HG03139 (cell line): ENCODE data around the gene ANGEL2.
"Not testable (repeated sequence)": the region's sequence is repeated elsewhere in the genome, so short reads cannot be mapped to it uniquely, and the experiment has no call there.

Experiments used
- ATAC-seq: cut with Tn5 transposase; IDR thresholded peaks from one replicate; pipeline ENCODE4 v1.9.1; 2021; ENCODE audit not compliant: unreplicated experiment

Gene ANGEL2

GRCh38 chr1:213020016-213020415 is 4.3 kb upstream of the ANGEL2 start:
- ATAC-seq, result no peak

- no peak for ATAC-seq
Measured at GRCh38 chr1:213019450-213019849, 3.8 kb upstream of the ANGEL2 start.

DNA sequence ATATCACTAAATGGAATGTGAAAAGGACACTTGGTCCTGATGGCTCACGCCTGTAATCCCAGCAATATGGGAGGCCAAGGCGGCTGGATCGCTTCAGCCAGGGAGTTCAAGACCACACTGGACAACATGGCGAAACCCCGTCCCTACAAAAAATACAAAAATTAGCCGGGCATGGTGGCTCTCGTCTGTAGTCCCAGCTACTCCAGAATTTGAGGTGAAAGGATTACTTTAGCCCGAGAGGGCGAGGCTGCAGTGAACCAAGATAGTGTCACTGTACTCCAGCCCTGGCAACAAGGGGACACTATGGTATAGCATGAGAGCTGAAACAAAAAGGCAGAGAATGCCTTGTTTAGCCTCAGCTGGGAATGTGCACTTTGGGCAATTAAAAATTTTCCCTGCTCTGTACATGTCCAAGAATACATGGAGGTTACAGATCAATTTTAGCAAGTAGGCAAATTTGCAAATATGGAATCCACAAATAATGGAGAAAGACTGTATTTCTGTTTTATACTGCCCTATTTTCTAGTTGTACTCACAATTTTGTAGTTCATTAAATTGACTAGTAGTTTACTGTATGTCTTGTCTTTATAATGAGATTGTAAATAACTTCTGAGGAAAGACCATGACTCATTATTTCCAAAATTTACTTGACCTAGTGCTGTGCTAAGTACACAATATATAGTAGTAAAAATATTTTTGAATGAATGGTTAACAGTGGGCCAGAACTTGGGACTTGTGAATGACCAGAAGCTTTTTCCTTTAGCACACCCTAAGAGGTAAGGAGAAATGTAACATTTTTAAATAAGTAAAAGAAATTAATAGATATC is 2.0 kb upstream of the ANGEL2 start:
- ATAC-seq, result no peak

DNA sequence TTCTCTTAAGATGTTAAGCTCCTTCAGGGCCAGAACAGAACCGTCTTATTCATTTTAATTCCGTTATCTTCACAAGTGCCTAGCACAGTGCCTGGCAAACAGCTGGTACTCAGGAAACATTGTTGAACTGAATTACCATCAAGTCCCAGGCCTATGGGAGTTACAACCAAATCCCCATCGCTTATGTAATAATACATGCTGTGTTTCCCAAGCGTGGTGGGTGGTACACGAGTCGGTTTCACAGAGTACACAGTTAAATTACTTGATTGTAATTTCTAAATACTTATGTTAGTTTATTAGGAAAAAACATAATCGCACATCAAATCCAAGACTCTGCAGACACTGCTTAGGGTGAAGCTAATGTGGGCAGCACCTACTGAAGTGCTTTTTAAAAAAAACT is 1.0 kb downstream of the ANGEL2 start:
- no peak for ATAC-seq

- ATAC-seq, result peak; percentile 67
Measured at GRCh38 chr1:213008564-213008963, 7.1 kb downstream of the ANGEL2 start.

- no peak for ATAC-seq
Measured at GRCh38 chr1:213003256-213003655, 12.4 kb downstream of the ANGEL2 start.

- ATAC-seq, result no peak
Measured at GRCh38 chr1:212994926-212995325, 20.7 kb downstream of the ANGEL2 start.

- not testable (repeated sequence) for ATAC-seq
Measured at GRCh38 chr1:212993960-212994359, 21.7 kb downstream of the ANGEL2 start.

GRCh38 chr1:212990276-212990675 is 25.4 kb downstream of the ANGEL2 start:
- no peak for ATAC-seq

- ATAC-seq, result no peak
Measured at GRCh38 chr1:212987702-212988322, 27.9 kb downstream of the ANGEL2 start.

DNA sequence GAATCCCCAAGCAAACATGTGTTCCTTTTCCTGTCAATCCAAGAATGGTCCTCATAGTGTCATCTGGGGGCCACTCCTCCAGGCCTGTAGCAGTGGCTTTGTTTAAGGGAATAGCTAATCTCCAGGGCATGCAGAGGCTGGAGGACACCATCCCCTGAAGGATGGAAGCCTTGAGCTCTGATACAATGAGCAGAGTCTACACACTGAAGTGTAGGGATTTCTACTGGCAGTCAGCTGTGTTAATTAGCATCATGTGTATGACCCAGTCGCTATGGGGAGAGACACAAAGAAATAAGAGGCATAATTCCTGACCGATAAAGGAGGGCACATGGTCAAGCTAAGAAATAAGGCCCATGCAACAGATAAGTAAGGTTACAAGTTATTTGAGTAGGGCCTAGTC is 29.1 kb downstream of the ANGEL2 start:
- no peak for ATAC-seq

DNA sequence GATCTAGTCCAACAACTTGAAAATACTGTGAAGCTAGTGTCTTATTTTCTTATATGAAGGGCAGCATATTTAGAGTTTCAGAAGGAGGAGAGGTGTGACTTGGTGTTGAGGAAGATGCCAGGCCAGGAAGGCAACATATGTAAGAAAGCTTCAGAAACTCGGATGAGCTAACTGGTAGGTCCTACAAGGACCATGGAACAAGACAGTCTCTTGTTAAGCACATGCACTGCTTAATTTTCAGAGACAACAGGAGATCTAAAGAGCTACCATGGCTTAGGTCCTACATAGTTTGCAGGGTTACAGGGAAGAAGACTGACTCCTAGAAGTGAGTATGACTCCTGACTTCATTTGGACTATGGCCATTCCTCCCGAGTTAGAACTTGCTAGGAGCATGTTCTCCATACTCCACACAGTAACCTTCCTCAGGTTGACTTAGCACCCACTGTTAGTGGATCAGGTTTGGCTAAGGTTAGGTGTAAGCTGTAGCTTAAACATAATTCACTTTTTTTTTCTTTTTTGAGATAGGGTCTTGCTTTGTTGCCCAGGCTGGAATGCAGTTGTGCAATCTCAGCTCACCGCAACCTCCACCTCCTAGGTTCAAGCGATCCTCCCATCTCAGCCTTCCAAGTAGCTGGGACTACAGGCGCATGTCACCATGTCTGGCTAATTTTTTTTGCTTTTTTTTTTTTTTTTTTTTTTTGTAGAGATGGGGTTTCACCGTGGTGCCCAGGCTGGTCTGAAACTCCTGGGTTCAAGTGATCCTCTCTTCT is 31.0 kb downstream of the ANGEL2 start:
- ATAC-seq, result no peak

GRCh38 chr1:212983482-212983881 is 32.2 kb downstream of the ANGEL2 start:
- no peak for ATAC-seq

- ATAC-seq, result no peak
Measured at GRCh38 chr1:212982430-212983152, 33.1 kb downstream of the ANGEL2 start.

DNA sequence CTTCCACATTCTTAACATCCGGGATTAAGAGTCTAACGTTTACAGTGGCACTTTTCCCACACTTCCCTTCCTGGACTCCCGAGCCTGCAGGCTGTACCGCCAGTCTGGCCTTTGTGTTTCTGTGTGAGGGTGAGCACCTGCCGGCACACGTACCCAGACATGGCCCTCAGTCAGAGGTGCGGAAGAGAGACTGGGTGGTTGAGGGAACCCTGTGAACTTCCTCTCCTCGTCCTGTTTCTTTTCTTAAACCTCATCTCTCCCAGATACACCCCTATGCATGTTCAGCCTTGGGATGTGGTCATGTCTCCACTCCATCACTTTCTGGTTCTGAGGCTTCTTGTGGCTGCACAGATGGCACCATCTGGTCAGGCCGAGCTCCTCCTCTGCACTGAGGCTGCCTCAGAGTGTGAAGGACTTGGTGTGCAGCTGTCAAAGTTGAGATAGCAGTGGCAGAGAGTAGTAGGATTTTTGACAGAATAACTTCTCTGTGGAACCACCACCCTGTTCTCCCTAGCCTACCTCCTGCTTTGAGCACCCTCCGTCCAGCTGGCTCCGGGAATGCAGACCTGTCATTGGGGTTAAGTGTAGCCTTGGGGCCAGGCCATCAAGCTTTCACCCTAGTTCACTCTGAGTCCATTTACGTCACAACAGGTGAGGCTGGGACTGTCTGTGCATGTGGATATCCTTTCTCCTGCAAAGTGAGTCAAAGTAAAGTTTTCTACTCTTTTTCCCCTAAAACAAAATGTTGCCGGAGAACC is 33.9 kb downstream of the ANGEL2 start:
- ATAC-seq, result peak; percentile 55

GRCh38 chr1:212981025-212981495 is 34.6 kb downstream of the ANGEL2 start:
- ATAC-seq, result no peak

GRCh38 chr1:212980123-212980785 is 35.4 kb downstream of the ANGEL2 start:
- no peak for ATAC-seq

DNA sequence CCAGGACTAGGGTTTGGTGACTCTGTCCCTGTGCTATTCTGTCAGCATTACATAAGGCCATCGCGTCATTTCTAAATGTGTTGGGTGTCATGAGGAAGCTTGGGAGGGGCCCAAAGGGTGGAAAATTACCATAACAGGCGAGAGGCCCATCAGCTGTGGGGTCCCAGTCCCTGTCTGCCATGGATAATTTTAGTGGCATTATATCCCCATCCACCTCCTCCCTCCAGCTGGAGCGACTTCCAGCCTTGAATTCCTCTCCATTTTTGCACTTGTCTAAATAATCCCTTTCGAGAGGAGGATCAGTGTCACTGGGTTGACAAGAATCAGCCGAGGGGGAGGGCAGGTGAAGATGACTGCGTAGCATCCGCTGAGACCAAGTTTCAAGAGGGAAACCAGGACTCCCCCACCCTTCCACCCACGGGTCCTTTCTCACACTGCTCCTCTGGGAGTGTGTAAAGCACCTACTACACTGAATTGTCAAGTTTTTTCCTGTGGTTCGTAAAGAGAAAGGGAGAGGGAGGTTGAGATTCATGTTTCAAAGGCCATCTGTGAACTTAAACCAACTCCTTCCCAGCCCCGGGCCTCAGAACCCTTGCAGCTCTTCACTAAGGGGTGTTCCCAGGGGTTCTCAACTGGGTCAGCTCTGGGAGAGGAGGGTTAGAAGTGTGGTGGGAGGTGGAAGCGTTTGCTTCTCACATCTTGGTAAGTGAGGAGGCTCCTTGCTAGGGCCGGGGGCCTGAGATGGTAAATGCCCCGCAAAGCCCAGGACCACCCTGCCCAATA is 36.1 kb downstream of the ANGEL2 start:
- peak; percentile 46 for ATAC-seq
